ENCODE results near the gene KRT6A.

KRT6A gene

DNA sequence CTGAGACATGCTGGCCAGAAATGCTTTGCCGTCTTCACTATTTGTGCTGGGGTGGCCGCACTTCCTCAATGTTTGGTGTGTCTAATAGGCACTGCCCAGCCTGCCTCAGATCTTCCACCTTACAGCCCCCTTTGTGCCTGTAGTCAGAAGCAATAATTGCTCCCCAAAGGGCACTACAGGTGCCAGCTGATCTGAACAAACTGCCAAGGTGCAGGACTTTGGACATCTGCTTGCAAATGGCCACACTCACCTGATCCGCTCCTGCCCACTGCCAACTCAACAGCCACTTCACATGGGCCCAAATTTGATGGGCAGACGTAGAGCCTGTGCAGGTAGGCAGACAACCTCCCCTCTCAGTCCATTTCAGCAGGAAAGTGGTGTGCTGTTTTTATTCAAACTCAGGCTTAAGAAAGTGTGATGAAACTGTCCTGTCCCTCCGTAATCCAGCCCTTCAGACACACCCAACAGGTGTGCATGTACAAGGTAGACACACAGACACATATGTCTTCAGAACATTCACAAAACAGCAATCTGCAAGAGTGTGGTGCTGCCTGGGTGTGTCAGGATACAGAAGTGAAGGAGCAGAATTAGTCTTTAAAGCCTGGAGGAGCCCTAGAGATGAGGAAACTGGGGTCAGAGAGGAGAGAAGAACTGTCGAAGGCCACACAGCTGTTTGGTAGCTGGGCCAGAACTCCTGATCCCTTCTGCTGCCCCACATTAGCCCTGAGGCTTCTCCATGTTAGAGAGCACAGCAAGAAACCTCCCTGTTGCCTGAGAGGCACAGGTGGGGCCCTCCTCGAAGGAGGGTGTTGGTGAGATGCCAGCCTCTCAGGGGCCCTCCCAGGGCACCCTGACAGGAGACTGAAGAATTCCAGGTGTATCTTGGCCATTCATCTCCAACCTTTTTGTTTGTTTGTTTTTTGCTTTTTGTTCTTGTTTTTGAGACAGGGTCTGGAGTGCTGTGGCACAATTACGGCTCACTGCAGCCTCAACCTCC is 54.5 kb downstream of the KRT6A start:
- no peak for DNase-seq (ENCODE audit: extremely low read depth in 1 of 2, low read depth in 1 of 2)

DNA sequence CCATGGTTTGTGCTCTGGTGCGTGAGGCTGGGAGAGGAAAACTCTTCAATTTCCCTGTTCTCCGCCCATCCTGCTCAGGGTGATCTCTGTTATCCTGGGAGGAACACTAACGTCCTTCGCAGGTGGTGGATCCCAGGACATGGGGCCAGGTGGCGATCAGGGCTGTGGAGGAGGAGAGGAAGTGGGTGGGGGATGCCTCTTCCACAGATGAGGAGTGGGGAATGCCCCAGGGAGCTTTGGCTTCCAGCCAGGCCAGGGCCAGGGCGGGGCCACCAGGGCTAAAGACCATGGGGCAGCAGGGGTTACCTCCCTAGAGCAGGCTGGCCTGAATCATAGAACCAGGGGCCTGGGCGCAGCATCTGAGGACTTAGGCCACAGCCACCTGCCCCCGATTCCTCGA is 55.5 kb downstream of the KRT6A start:
- no peak for DNase-seq (ENCODE audit: extremely low read depth in 1 of 2, low read depth in 1 of 2)

Measured in stimulated activated CD8-positive, alpha-beta memory T cell treated with anti-CD3 and anti-CD28 coated beads, Interleukin-7, amount 100 ng/mL, for 48 hours (primary cell).